KMS-11 (cell line): ENCODE results near the gene APC.

Experiments
- H2AFZ ChIP-seq: fragments of 200-600 bp; sonication (generic); 2 replicates; pipeline ENCODE4 v1.6.1; 2016; ENCODE audit warnings: antibody characterized with exemption, mixed run types, low read depth
- H3K27ac ChIP-seq: fragments of 200-600 bp; sonication (generic); 2 replicates; pipeline ENCODE4 v1.6.1; 2016; ENCODE audit warnings: mild to moderate bottlenecking, mixed run types
- H3K27me3 ChIP-seq: fragments of 200-600 bp; sonication (generic); 2 replicates; pipeline ENCODE4 v1.6.1; 2017; ENCODE audit warnings: mild to moderate bottlenecking, low read depth, mixed run types, moderate library complexity; ENCODE audit not compliant: insufficient read depth
- H3K36me3 ChIP-seq: fragments of 200-600 bp; sonication (generic); 2 replicates; pipeline ENCODE4 v1.6.1; 2017; ENCODE audit warnings: mild to moderate bottlenecking, mixed run types; ENCODE audit not compliant: insufficient read depth
- H3K4me1 ChIP-seq: fragments of 200-600 bp; sonication (generic); 2 replicates; pipeline ENCODE4 v1.6.1; 2016; ENCODE audit warnings: mild to moderate bottlenecking, low read depth, mixed run types; ENCODE audit not compliant: poor library complexity, severe bottlenecking
- H3K4me2 ChIP-seq: fragments of 200-600 bp; sonication (generic); 2 replicates; pipeline ENCODE4 v1.7.0; 2016; ENCODE audit warnings: mild to moderate bottlenecking, mixed run types
- H3K4me3 ChIP-seq: fragments of 200-600 bp; sonication (generic); IDR thresholded peaks from 2 replicates; pipeline ENCODE4 v1.6.1; 2017; ENCODE audit warnings: low read depth, low read length, mixed read lengths; ENCODE audit not compliant: insufficient read depth
- H3K79me2 ChIP-seq: fragments of 200-600 bp; sonication (generic); 2 replicates; pipeline ENCODE4 v1.6.1; 2016; ENCODE audit warnings: low read depth, mixed run types; ENCODE audit not compliant: insufficient read depth
- H3K9ac ChIP-seq: fragments of 200-600 bp; sonication (generic); 2 replicates; pipeline ENCODE4 v1.6.1; 2016; ENCODE audit warnings: mild to moderate bottlenecking, mixed run types
- H4K20me1 ChIP-seq: fragments of 200-600 bp; sonication (generic); 2 replicates; pipeline ENCODE4 v1.6.1; 2016; ENCODE audit warnings: mild to moderate bottlenecking, mixed run types; ENCODE audit not compliant: insufficient read depth
- TF ChIP-seq, protein P1 (sequence below): fragments of 200-600 bp; sonication (generic); conservative IDR thresholded peaks from 2 replicates; pipeline ENCODE4 v1.6.1; 2017; ENCODE audit warnings: low read depth, mild to moderate bottlenecking, antibody characterized with exemption, low read length, moderate library complexity, mixed read lengths

APC gene

DNA sequence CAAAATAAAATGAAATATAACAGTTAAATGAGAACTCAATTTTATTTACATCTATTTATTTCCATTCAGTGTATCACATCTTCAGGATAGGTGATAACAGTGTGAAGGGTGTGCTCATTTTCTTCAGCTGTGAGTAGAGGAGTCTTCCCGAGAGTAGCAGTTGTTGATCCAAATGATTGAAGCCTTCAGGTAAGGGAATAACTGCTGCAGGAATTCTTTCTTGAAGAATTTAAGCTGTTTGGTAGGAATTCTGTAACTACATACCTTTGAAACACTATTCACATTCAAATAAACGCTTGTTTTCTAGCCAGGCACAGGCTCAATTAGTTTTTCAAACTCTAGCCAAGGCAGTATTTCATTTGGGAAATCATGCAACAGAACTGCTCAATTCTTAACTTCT is 138.7 kb downstream of the APC start:
- Histone ChIP-seq H3K4me2 (no peak overlapping the region), H4K20me1 (no peaks in the 10 kb centered on the region), H3K4me1 (peaks cover 54% of the 10 kb centered on the region), H3K36me3 (no peaks in the 10 kb centered on the region), H3K4me3 (no peak overlapping the region), H3K27ac (no peak overlapping the region), H3K79me2 (no peaks in the 10 kb centered on the region), H2AFZ (no peak overlapping the region), H3K27me3 (no peaks in the 10 kb centered on the region), H3K9ac (no peak overlapping the region)
- TF ChIP-seq, protein P1, sequence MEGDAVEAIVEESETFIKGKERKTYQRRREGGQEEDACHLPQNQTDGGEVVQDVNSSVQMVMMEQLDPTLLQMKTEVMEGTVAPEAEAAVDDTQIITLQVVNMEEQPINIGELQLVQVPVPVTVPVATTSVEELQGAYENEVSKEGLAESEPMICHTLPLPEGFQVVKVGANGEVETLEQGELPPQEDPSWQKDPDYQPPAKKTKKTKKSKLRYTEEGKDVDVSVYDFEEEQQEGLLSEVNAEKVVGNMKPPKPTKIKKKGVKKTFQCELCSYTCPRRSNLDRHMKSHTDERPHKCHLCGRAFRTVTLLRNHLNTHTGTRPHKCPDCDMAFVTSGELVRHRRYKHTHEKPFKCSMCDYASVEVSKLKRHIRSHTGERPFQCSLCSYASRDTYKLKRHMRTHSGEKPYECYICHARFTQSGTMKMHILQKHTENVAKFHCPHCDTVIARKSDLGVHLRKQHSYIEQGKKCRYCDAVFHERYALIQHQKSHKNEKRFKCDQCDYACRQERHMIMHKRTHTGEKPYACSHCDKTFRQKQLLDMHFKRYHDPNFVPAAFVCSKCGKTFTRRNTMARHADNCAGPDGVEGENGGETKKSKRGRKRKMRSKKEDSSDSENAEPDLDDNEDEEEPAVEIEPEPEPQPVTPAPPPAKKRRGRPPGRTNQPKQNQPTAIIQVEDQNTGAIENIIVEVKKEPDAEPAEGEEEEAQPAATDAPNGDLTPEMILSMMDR, result no peak

DNA sequence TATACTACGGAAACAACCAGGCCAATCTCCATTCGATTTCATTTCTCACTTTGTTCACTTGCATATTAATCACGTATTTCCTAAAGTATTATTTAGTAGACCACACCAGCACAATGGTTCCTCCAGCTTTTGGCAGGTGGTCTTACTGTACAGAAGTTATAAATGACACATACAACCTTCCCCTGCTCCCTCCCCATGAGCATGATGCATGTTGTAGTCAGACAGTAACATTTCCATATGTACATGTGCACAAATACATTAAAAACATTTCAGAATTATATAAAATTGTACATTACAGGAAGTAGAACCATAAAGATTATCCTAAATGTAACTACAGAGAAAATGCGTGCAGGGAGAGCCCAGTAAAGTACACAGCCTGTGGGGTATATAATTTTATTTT is 140.4 kb downstream of the APC start:
- peak overlapping the region; percentile 97 for H3K4me2 ChIP-seq
- TF ChIP-seq, protein P1, result no peak
- no peak overlapping the region for H3K4me3 ChIP-seq
- peak overlapping the region; percentile 12; the same call in 1 of the 2 replicates for H3K9ac ChIP-seq
- peaks cover 54% of the 10 kb centered on the region for H3K4me1 ChIP-seq
- no peaks in the 10 kb centered on the region for H3K36me3 ChIP-seq
- H3K27me3 ChIP-seq, result no peaks in the 10 kb centered on the region
- peak overlapping the region; percentile 78 for H3K27ac ChIP-seq
- no peak overlapping the region for H2AFZ ChIP-seq
- H3K79me2 ChIP-seq, result no peaks in the 10 kb centered on the region
- no peaks in the 10 kb centered on the region for H4K20me1 ChIP-seq

GRCh38 chr5:112878760-112879159 is 141.1 kb downstream of the APC start:
- H3K4me2 ChIP-seq, result peak overlapping the region; percentile 97

GRCh38 chr5:112880219-112880964 is 142.7 kb downstream of the APC start:
- Histone ChIP-seq H3K4me3 (no peak overlapping the region), H3K79me2 (no peaks in the 10 kb centered on the region), H3K36me3 (no peaks in the 10 kb centered on the region), H3K4me1 (peaks cover 48% of the 10 kb centered on the region), H4K20me1 (no peaks in the 10 kb centered on the region), H3K27me3 (no peaks in the 10 kb centered on the region), H3K9ac (no peak overlapping the region), H3K4me2 (no peak overlapping the region), H2AFZ (no peak overlapping the region), H3K27ac (peak overlapping the region; percentile 27)
- TF ChIP-seq, protein P1, result no peak

More at GRCh38 chr5:112878760-112879159, 141.1 kb downstream of the APC start:
- Histone ChIP-seq H3K9ac (peak overlapping the region; percentile 12; the same call in 1 of the 2 replicates), H2AFZ (no peak overlapping the region), H4K20me1 (no peaks in the 10 kb centered on the region), H3K4me3 (no peak overlapping the region), H3K27me3 (no peaks in the 10 kb centered on the region), H3K79me2 (no peaks in the 10 kb centered on the region), H3K4me1 (peaks cover 49% of the 10 kb centered on the region), H3K36me3 (no peaks in the 10 kb centered on the region), H3K27ac (peak overlapping the region; percentile 78)
- TF ChIP-seq, protein P1, result no peak
